ENCODE data around the gene NR3C1.

The NR3C1 gene

DNA sequence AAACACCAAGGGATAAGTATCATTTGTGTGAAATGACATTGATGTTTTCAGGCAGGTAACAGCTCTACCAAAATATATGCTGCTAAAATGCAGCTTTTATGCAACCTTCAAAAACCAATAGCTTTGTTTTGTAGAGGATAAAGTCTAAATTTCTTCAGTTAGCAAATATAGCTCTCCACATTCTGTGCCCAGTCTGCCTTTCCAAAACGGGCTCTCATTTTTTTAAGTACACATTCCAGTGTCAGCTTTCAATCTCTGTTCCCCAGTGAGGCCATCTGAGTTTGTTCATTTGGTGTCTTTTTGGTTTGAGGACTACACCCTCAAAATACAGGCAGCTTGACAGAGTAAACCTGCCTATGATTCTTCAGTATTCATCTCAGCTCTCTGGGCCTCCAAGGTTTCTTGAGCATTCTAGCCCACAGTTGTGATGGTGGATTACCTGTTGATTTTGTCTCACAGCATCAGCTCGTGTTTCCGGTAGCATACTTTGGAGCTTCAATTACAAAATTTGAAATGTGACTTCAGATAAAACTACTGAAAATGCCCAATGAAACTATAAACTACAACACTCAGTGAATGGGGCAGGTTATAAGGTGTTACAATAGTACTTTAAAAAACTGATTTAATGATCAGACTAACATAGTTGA, 55.7 kb downstream of the NR3C1 start:
- no peak for TF ChIP-seq ZFX (IDR thresholded peaks at IDR 0.05; ENCODE audit: borderline replicate concordance)
- TF ChIP-seq, protein P1, sequence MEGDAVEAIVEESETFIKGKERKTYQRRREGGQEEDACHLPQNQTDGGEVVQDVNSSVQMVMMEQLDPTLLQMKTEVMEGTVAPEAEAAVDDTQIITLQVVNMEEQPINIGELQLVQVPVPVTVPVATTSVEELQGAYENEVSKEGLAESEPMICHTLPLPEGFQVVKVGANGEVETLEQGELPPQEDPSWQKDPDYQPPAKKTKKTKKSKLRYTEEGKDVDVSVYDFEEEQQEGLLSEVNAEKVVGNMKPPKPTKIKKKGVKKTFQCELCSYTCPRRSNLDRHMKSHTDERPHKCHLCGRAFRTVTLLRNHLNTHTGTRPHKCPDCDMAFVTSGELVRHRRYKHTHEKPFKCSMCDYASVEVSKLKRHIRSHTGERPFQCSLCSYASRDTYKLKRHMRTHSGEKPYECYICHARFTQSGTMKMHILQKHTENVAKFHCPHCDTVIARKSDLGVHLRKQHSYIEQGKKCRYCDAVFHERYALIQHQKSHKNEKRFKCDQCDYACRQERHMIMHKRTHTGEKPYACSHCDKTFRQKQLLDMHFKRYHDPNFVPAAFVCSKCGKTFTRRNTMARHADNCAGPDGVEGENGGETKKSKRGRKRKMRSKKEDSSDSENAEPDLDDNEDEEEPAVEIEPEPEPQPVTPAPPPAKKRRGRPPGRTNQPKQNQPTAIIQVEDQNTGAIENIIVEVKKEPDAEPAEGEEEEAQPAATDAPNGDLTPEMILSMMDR (IDR thresholded peaks at IDR 0.05) = no peak
- no peak overlapping the region for H3K27ac ChIP-seq

GRCh38 chr5:143347046-143347445, 56.4 kb downstream of the NR3C1 start:
- H3K27ac ChIP-seq = no peak overlapping the region
- TF ChIP-seq, protein P1 (IDR thresholded peaks at IDR 0.05) = no peak
- no peak for TF ChIP-seq ZFX (IDR thresholded peaks at IDR 0.05; ENCODE audit: borderline replicate concordance)

GRCh38 chr5:143345671-143346440, 57.6 kb downstream of the NR3C1 start:
- H3K27ac ChIP-seq = no peak overlapping the region
- TF ChIP-seq ZFX (IDR thresholded peaks at IDR 0.05; ENCODE audit: borderline replicate concordance) = no peak
- TF ChIP-seq, protein P1 (IDR thresholded peaks at IDR 0.05) = no peak

DNA sequence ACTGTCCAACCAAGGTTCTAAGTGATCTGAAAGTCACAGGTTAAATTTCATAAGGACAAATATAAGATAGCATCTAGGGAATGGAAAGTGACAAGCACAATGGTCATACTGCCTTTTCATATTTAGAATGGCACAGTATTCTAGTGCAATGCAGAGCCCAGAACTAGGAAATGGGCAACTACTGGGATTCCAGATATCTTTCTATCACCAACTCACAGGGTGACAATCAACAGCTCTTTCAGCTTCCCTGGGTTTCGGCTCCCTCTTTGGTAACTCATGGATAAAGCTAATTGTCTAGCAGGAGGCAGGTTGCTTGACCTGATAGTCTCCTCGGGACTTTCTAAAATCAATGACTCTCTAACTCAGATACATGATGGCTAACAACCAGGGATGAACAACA, 60.4 kb downstream of the NR3C1 start:
- no peak overlapping the region for H3K27ac ChIP-seq
- TF ChIP-seq, protein P1 (IDR thresholded peaks at IDR 0.05) = no peak
- TF ChIP-seq ZFX (IDR thresholded peaks at IDR 0.05; ENCODE audit: borderline replicate concordance) = no peak

GRCh38 chr5:143342607-143343006, 60.9 kb downstream of the NR3C1 start:
- H3K27ac ChIP-seq = no peak overlapping the region
- TF ChIP-seq, protein P1 (IDR thresholded peaks at IDR 0.05) = no peak
- TF ChIP-seq ZFX (IDR thresholded peaks at IDR 0.05; ENCODE audit: borderline replicate concordance) = no peak

DNA sequence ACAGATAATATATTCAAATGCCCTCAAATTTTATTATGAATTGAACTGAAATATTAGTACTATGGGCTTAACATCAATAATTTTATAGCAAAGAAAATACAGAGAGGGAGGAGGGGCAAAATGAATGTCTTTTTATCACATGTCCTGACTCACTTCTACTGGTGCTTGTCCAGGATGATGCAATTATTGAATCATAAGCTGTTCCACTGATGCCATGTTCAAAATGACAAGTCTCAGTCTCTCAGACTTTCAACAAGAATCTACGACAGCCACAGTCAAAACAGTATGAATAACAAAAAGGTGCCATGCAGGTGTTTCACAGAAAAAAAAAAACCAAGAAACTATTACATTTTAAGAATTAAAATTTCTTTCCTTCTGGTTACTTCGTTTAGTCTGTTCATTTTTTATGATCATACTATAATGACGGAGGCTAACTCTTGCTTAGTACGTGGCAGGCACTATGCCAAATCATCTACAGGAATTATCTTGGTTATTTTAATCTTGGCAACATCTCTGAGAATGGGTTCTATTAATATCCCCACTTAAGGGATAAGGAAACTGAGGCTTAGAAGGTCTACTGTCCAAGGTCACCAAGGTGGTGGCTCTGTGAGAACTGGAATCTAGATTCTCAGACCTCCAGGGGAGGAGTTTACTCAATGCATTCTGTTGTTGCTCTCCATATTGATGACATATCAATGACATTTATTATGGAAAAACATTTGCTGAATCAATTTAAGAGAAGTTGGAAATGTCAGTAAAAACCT, 61.5 kb downstream of the NR3C1 start:
- no peak overlapping the region for H3K27ac ChIP-seq
- TF ChIP-seq ZFX (IDR thresholded peaks at IDR 0.05; ENCODE audit: borderline replicate concordance) = no peak
- TF ChIP-seq, protein P1 (IDR thresholded peaks at IDR 0.05) = no peak

Measured in 22Rv1 (cell line).